SU-DHL-6 (cell line): Measurements from ENCODE around the gene B3GNT8.

Experiments
- H2AFZ ChIP-seq: fragments of 200-600 bp; sonication (generic); 2 replicates; pipeline ENCODE4 v1.6.1; 2014; ENCODE audit warnings: low read depth, mild to moderate bottlenecking, moderate library complexity, mixed read lengths, antibody characterized with exemption, low read length; ENCODE audit not compliant: severe bottlenecking
- H3F3A ChIP-seq: fragments of 200-600 bp; shearing (Covaris generic); 2 replicates; pipeline ENCODE4 v1.6.0; 2016; ENCODE audit warnings: antibody characterized with exemption, mild to moderate bottlenecking; ENCODE audit not compliant: insufficient read depth
- H3K27ac ChIP-seq: fragments of 200-600 bp; sonication (generic); 2 replicates; pipeline ENCODE4 v1.5.1; 2016; ENCODE audit warnings: low read depth, mild to moderate bottlenecking, low read length, moderate library complexity, mixed read lengths
- H3K27me3 ChIP-seq: fragments of 200-600 bp; sonication (generic), shearing (Covaris generic); 2 replicates; pipeline ENCODE4 v1.6.0; 2014; ENCODE audit warnings: mild to moderate bottlenecking, low read length
- H3K36me3 ChIP-seq: fragments of 200-600 bp; sonication (generic); 2 replicates; pipeline ENCODE4 v1.6.1; 2014; ENCODE audit warnings: mild to moderate bottlenecking, low read length, mixed read lengths
- H3K4me2 ChIP-seq: fragments of 300-600, 200-600 bp; shearing (Covaris generic), sonication (generic); 2 replicates; pipeline ENCODE4 v1.6.0; 2014; ENCODE audit warnings: low read length, low read depth, mild to moderate bottlenecking; ENCODE audit not compliant: poor library complexity, severe bottlenecking
- H3K4me3 ChIP-seq: fragments of 200-600 bp; sonication (generic); 2 replicates; pipeline ENCODE4 v1.5.1; 2014; ENCODE audit warnings: antibody characterized with exemption, low read length, mild to moderate bottlenecking, mixed read lengths; ENCODE audit not compliant: insufficient read depth, poor library complexity, severe bottlenecking
- H3K79me2 ChIP-seq: fragments of 200-600 bp; sonication (generic); 2 replicates; pipeline ENCODE4 v1.6.1; 2014; ENCODE audit warnings: mild to moderate bottlenecking, low read length, moderate library complexity; ENCODE audit not compliant: insufficient read depth
- H3K9ac ChIP-seq: fragments of 200-600 bp; sonication (generic); 2 replicates; pipeline ENCODE4 v1.7.0; 2014; ENCODE audit warnings: mild to moderate bottlenecking, low read length
- H3K9me2 ChIP-seq: fragments of 200-600 bp; sonication (generic); replicated peaks from 2 replicates; pipeline ENCODE4 v1.6.1; 2014; ENCODE audit warnings: low read length; ENCODE audit not compliant: insufficient read depth
- H3K9me3 ChIP-seq: fragments of 200-600 bp; sonication (generic); 2 replicates; pipeline ENCODE4 v1.6.1; 2014; ENCODE audit warnings: low read length, mixed read lengths; ENCODE audit not compliant: insufficient read depth
- H4K20me1 ChIP-seq: fragments of 200-600 bp; sonication (generic); 2 replicates; pipeline ENCODE4 v1.6.1; 2014; ENCODE audit warnings: low read depth, mild to moderate bottlenecking, antibody characterized with exemption, low read length, moderate library complexity, mixed read lengths
- EZH2phosphoT487 ChIP-seq: fragments of 200-600 bp; sonication (generic), shearing (Covaris generic); conservative IDR thresholded peaks from 2 replicates; pipeline ENCODE4 v1.6.1; 2018; ENCODE audit warnings: mild to moderate bottlenecking, antibody characterized with exemption, low read length, moderate library complexity, mixed read lengths
- TF ChIP-seq, protein P1 (sequence below): fragments of 200-600 bp; sonication (generic); IDR thresholded peaks from one replicate; pipeline ENCODE4 v1.5.1; 2017; ENCODE audit warnings: antibody characterized with exemption, mild to moderate bottlenecking, low read length, moderate library complexity; ENCODE audit not compliant: insufficient read depth, poor library complexity, severe bottlenecking

Gene B3GNT8

DNA sequence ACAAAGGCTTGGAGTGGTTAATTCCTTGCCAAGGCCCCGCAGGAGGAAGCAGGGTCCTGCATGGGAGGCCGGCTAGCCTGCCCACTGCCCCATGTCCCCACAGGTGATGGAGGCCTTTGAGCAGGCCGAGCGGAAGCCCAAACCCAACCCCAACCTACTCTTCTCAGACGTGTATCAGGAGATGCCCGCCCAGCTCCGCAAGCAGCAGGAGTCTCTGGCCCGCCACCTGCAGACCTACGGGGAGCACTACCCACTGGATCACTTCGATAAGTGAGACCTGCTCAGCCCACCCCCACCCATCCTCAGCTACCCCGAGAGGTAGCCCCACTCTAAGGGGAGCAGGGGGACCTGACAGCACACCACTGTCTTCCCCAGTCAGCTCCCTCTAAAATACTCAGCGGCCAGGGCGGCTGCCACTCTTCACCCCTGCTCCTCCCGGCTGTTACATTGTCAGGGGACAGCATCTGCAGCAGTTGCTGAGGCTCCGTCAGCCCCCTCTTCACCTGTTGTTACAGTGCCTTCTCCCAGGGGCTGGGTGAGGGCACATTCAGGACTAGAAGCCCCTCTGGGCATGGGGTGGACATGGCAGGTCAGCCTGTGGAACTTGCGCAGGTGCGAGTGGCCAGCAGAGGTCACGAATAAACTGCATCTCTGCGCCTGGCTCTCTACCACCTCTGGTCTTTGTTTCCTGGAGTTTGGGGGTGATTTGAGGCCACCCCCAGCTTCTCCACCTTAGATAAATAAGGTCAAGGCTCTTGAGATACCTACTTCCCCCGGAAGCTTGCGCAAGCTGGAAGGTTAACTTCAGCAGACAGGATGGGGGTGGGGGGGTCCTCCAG is 2.6 kb downstream of the B3GNT8 start:
- Histone ChIP-seq H3F3A (no peaks in the 10 kb centered on the region), H3K4me3 (no peak overlapping the region), H3K4me2 (no peak overlapping the region), H3K9me2 (no peaks in the 10 kb centered on the region), H2AFZ (no peak overlapping the region), H4K20me1 (no peaks in the 10 kb centered on the region), H3K79me2 (no peaks in the 10 kb centered on the region), H3K27me3 (no peaks in the 10 kb centered on the region), H3K9ac (no peak overlapping the region), H3K36me3 (no peaks in the 10 kb centered on the region), H3K27ac (no peak overlapping the region), H3K9me3 (no peaks in the 10 kb centered on the region)
- TF ChIP-seq EZH2phosphoT487 = no peak
- TF ChIP-seq, protein P1, sequence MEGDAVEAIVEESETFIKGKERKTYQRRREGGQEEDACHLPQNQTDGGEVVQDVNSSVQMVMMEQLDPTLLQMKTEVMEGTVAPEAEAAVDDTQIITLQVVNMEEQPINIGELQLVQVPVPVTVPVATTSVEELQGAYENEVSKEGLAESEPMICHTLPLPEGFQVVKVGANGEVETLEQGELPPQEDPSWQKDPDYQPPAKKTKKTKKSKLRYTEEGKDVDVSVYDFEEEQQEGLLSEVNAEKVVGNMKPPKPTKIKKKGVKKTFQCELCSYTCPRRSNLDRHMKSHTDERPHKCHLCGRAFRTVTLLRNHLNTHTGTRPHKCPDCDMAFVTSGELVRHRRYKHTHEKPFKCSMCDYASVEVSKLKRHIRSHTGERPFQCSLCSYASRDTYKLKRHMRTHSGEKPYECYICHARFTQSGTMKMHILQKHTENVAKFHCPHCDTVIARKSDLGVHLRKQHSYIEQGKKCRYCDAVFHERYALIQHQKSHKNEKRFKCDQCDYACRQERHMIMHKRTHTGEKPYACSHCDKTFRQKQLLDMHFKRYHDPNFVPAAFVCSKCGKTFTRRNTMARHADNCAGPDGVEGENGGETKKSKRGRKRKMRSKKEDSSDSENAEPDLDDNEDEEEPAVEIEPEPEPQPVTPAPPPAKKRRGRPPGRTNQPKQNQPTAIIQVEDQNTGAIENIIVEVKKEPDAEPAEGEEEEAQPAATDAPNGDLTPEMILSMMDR = no peak

DNA sequence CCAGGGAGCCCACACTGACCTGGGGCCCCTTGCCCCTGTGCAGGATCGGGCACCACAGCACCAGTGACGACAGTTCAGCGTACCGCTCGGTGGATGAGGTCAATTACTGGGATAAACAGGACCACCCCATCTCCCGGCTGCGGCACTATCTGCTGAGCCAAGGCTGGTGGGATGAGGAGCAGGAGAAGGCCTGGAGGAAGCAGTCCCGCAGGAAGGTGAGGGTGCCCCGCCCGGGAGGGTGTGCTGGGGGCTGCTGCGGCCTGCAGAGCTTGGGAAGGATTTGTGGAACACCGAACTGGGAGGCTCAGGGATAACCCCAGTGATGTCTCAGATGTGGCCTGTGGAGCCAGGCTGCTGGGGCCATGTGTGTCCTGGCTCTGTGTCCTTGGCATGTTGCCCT is 4.2 kb downstream of the B3GNT8 start:
- no peaks in the 10 kb centered on the region for H3K9me2 ChIP-seq
- no peaks in the 10 kb centered on the region for H3K9me3 ChIP-seq
- no peak overlapping the region for H3K9ac ChIP-seq
- TF ChIP-seq, protein P1 = no peak
- TF ChIP-seq EZH2phosphoT487 = no peak
- H3K4me3 ChIP-seq = no peak overlapping the region
- H4K20me1 ChIP-seq = no peaks in the 10 kb centered on the region
- H3K4me2 ChIP-seq = no peak overlapping the region
- H3K27ac ChIP-seq = no peak overlapping the region
- H3K27me3 ChIP-seq = no peaks in the 10 kb centered on the region
- H3K79me2 ChIP-seq = no peaks in the 10 kb centered on the region
- H3F3A ChIP-seq = no peaks in the 10 kb centered on the region
- H3K36me3 ChIP-seq = no peaks in the 10 kb centered on the region
- H2AFZ ChIP-seq = no peak overlapping the region

DNA sequence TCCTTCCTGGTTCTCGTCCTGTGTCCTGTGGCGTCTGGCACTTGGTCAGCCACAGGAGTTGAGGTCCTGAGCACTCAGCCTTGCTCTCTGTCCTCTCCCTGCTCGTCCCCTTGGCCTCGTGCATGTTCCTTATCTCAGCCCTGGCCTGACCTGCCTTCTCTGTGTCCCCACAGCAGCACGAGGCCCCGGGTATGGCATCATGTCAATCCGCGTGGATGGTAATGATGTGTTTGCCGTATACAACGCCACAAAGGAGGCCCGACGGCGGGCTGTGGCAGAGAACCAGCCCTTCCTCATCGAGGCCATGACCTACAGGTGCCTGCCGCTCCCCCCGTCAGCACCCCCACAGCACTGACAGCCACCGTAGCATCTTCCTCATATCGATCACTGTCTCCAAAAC is 4.7 kb downstream of the B3GNT8 start:
- no peak overlapping the region for H3K27ac ChIP-seq
- H3K27me3 ChIP-seq = no peaks in the 10 kb centered on the region
- no peaks in the 10 kb centered on the region for H3K9me2 ChIP-seq
- H3F3A ChIP-seq = no peaks in the 10 kb centered on the region
- TF ChIP-seq EZH2phosphoT487 = no peak
- TF ChIP-seq, protein P1 = no peak
- H3K4me2 ChIP-seq = no peak overlapping the region
- H3K9me3 ChIP-seq = no peaks in the 10 kb centered on the region
- no peak overlapping the region for H3K9ac ChIP-seq
- H3K4me3 ChIP-seq = no peak overlapping the region
- H2AFZ ChIP-seq = no peak overlapping the region
- no peaks in the 10 kb centered on the region for H3K79me2 ChIP-seq
- H3K36me3 ChIP-seq = no peaks in the 10 kb centered on the region
- H4K20me1 ChIP-seq = no peaks in the 10 kb centered on the region
